K562 (cell line): ENCODE results near the gene ID4.

Experiments
- COPS2 ChIP-seq: fragments of 450-650 bp; conservative IDR thresholded peaks from 2 replicates; pipeline ENCODE4 v1.6.1; 2016; ENCODE audit warnings: mild to moderate bottlenecking, moderate library complexity
- EZH2 ChIP-seq: IDR thresholded peaks from 2 replicates; pipeline ENCODE4 v1.6.1; 2012; ENCODE audit warnings: low read depth, mild to moderate bottlenecking, inconsistent platforms, low read length, borderline replicate concordance
- MAFK ChIP-seq: IDR thresholded peaks from 2 replicates; pipeline ENCODE4 v1.6.1; 2011; ENCODE audit warnings: low read length, improper control_type of control experiment
- NEUROD1 ChIP-seq: fragments of 150-350 bp; IDR thresholded peaks from 2 replicates; pipeline ENCODE4 v1.6.1; 2014; ENCODE audit warnings: borderline replicate concordance, low read length, low read depth; ENCODE audit not compliant: partially characterized antibody
- NR2C2 ChIP-seq, 2 experiments: fragments of 200-800 bp in 1 of 2; sonication (Bioruptor generic) in 1 of 2; sonication (generic) in 1 of 2; formaldehyde crosslinking in 1 of 2; IDR thresholded peaks; 2 replicates each; pipeline versions ENCODE4 v1.6.1 to v1.8.0; 2016 to 2022; ENCODE audit warnings: mild to moderate bottlenecking in 1 of 2, missing compliant biosample characterization in 1 of 2, missing genetic modification characterization in 1 of 2, missing genetic modification reagents in 1 of 2
- ZZZ3 ChIP-seq: fragments of 450-650 bp; IDR thresholded peaks from 2 replicates; pipeline ENCODE4 v1.6.1; 2016; ENCODE audit warnings: antibody characterized with exemption, mild to moderate bottlenecking, moderate library complexity
- TF ChIP-seq, protein P1 (sequence below): sonication (generic); formaldehyde crosslinking; IDR thresholded peaks from 2 replicates; pipeline ENCODE4 v1.8.1; 2023; ENCODE audit warnings: mild to moderate bottlenecking, missing genetic modification reagents
- TF ChIP-seq, protein P2 (sequence below): sonication (generic); formaldehyde crosslinking; IDR thresholded peaks from 2 replicates; pipeline ENCODE4 v1.9.0; 2022; ENCODE audit warnings: mild to moderate bottlenecking, missing genetic modification reagents

DNA sequence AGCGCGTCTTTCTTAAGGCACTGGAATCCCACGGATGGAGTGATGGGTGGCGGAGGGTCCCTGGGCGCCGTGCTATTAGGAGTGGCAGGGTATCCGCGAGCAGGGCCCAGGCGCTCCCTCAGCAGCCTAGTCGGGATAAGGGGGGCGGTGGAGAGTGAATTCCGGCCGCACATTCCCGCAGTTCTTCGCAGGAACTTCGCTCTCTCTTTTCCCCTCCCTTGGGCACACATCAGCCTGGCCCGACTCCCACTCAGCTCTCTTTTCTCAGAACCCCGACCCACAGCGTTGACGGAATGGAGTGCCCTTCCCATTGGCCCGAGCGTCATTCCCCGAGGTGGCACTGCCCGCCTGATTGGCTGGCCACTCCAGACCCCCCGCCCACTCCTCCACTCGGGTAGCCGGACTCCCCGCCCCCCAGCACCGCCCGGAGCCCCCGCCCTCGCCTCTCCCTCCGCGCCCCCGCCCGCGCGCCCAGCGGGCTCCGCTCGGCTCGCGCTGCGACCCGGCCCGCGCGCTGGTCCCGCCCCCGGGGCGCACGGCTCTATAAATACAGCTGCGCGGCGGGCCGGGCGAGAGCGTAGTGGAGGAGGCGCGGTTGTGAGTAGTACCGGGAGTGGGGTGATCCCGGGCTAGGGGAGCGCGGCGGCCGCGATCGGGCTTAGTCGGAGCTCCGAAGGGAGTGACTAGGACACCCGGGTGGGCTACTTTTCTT lies at the start of gene ID4:
- TF ChIP-seq ZZZ3 (no peak), NEUROD1 (no peak), EZH2 (no peak), COPS2 (no peak), NR2C2 (CRISPR knock-in tag; IDR thresholded peaks at IDR 0.05) (no peak), NR2C2 (tag; IDR thresholded peaks at IDR 0.05) (no peak), MAFK (no peak)
- TF ChIP-seq, protein P1, sequence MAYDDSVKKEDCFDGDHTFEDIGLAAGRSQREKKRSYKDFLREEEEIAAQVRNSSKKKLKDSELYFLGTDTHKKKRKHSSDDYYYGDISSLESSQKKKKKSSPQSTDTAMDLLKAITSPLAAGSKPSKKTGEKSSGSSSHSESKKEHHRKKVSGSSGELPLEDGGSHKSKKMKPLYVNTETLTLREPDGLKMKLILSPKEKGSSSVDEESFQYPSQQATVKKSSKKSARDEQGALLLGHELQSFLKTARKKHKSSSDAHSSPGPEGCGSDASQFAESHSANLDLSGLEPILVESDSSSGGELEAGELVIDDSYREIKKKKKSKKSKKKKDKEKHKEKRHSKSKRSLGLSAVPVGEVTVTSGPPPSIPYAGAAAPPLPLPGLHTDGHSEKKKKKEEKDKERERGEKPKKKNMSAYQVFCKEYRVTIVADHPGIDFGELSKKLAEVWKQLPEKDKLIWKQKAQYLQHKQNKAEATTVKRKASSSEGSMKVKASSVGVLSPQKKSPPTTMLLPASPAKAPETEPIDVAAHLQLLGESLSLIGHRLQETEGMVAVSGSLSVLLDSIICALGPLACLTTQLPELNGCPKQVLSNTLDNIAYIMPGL = no peak
- TF ChIP-seq, protein P2, sequence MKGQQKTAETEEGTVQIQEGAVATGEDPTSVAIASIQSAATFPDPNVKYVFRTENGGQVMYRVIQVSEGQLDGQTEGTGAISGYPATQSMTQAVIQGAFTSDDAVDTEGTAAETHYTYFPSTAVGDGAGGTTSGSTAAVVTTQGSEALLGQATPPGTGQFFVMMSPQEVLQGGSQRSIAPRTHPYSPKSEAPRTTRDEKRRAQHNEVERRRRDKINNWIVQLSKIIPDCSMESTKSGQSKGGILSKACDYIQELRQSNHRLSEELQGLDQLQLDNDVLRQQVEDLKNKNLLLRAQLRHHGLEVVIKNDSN (CRISPR knock-in tag) = no peak
